Ishikawa (cell line): ENCODE data around the gene ARGLU1.

Experiments
- CEBPB ChIP-seq: IDR thresholded peaks from 2 replicates; pipeline ENCODE4 v1.6.1; 2012
- EP300 ChIP-seq: IDR thresholded peaks from 2 replicates; pipeline ENCODE4 v1.6.1; 2012; ENCODE audit warnings: borderline replicate concordance
- RAD21 ChIP-seq: IDR thresholded peaks from 2 replicates; pipeline ENCODE4 v1.6.1; 2012; ENCODE audit warnings: low read depth
- TAF1 ChIP-seq: IDR thresholded peaks from 2 replicates; pipeline ENCODE4 v1.6.1; 2012; ENCODE audit warnings: low read depth, mild to moderate bottlenecking
- TCF12 ChIP-seq: IDR thresholded peaks from 2 replicates; pipeline ENCODE4 v1.6.1; 2012; ENCODE audit warnings: low read depth
- ZBTB7A ChIP-seq: IDR thresholded peaks from 2 replicates; pipeline ENCODE4 v1.6.1; 2012; ENCODE audit warnings: low read depth
- TF ChIP-seq, protein P1 (sequence below): IDR thresholded peaks from 2 replicates; pipeline ENCODE4 v1.6.1; 2012
- TF ChIP-seq, protein P2 (sequence below): IDR thresholded peaks from 2 replicates; pipeline ENCODE4 v1.6.1; 2012; ENCODE audit warnings: low read depth, mild to moderate bottlenecking

- no peak for TF ChIP-seq EP300
- TF ChIP-seq TAF1, result no peak
- TF ChIP-seq, protein P1, sequence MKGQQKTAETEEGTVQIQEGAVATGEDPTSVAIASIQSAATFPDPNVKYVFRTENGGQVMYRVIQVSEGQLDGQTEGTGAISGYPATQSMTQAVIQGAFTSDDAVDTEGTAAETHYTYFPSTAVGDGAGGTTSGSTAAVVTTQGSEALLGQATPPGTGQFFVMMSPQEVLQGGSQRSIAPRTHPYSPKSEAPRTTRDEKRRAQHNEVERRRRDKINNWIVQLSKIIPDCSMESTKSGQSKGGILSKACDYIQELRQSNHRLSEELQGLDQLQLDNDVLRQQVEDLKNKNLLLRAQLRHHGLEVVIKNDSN, result no peak
- TF ChIP-seq CEBPB, result no peak
- TF ChIP-seq TCF12, result no peak
- TF ChIP-seq, protein P2, sequence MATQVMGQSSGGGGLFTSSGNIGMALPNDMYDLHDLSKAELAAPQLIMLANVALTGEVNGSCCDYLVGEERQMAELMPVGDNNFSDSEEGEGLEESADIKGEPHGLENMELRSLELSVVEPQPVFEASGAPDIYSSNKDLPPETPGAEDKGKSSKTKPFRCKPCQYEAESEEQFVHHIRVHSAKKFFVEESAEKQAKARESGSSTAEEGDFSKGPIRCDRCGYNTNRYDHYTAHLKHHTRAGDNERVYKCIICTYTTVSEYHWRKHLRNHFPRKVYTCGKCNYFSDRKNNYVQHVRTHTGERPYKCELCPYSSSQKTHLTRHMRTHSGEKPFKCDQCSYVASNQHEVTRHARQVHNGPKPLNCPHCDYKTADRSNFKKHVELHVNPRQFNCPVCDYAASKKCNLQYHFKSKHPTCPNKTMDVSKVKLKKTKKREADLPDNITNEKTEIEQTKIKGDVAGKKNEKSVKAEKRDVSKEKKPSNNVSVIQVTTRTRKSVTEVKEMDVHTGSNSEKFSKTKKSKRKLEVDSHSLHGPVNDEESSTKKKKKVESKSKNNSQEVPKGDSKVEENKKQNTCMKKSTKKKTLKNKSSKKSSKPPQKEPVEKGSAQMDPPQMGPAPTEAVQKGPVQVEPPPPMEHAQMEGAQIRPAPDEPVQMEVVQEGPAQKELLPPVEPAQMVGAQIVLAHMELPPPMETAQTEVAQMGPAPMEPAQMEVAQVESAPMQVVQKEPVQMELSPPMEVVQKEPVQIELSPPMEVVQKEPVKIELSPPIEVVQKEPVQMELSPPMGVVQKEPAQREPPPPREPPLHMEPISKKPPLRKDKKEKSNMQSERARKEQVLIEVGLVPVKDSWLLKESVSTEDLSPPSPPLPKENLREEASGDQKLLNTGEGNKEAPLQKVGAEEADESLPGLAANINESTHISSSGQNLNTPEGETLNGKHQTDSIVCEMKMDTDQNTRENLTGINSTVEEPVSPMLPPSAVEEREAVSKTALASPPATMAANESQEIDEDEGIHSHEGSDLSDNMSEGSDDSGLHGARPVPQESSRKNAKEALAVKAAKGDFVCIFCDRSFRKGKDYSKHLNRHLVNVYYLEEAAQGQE, result no peak
- no peak for TF ChIP-seq ZBTB7A
- TF ChIP-seq RAD21, result no peak
Measured at GRCh38 chr13:106505295-106505694, 62.6 kb downstream of the ARGLU1 start.
